ENCODE data around the gene IL1RAPL2.

The IL1RAPL2 gene

DNA sequence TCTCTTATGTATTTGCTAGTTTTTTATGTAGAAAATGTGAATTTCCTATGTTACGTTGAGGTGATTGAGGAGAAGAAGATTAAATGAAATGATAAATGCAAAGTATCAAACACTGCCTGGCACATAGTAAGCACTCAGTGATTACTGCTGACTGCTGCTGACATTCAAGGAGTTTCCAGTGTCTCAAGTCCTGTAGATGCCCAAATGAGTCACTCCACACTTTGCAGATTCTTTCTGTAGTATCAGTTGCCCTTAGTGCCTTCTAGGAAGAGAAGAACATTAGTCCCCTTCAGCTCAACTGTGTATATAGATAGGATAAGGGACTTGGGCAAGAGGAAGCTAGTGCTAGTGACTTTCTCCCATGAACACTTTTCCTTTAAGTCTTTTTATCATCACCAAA, 895.0 kb downstream of the IL1RAPL2 start:
- H3K27ac ChIP-seq: no peak overlapping the region
- TF ChIP-seq, protein P1, sequence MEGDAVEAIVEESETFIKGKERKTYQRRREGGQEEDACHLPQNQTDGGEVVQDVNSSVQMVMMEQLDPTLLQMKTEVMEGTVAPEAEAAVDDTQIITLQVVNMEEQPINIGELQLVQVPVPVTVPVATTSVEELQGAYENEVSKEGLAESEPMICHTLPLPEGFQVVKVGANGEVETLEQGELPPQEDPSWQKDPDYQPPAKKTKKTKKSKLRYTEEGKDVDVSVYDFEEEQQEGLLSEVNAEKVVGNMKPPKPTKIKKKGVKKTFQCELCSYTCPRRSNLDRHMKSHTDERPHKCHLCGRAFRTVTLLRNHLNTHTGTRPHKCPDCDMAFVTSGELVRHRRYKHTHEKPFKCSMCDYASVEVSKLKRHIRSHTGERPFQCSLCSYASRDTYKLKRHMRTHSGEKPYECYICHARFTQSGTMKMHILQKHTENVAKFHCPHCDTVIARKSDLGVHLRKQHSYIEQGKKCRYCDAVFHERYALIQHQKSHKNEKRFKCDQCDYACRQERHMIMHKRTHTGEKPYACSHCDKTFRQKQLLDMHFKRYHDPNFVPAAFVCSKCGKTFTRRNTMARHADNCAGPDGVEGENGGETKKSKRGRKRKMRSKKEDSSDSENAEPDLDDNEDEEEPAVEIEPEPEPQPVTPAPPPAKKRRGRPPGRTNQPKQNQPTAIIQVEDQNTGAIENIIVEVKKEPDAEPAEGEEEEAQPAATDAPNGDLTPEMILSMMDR (conservative IDR thresholded peaks at IDR 0.05): no peak

DNA sequence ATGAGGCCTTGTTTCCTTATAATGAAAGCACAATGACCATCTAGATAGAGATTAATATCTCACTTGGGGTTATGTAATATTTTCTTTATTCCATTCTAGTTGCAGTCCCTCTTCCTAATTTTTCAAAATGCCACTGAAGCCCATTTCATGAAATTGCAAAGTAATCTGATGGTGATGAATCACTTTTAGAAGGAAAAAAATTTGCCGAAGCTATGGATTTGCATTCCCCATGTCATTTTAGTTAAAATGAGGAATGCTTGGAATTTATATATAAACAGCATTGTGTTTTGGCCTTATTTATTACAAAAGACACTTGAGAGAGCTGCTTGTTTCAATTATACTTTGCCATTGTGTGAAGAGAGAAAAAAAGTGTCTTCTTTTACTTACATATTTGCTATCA, 896.2 kb downstream of the IL1RAPL2 start:
- TF ChIP-seq, protein P1 (conservative IDR thresholded peaks at IDR 0.05): no peak
- no peak overlapping the region for H3K27ac ChIP-seq

DNA sequence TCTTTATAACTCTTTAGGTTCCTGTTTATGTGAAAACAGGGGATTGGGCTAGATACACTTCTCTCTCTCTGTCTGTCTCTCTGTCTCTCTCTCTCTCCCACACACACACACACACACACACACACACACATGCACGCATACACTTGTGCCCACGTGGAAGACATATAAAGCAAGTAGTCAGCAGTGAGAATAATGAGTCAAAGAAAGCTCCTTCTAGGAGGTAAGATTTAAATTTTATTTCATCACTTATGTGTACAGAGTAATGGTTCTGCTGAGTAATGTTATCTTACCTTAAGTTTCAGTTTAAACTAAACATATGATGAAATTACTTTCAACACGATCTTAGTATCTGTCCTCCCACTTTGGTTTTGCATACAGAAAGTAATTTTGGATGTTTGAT, 897.5 kb downstream of the IL1RAPL2 start:
- no peak overlapping the region for H3K27ac ChIP-seq
- TF ChIP-seq, protein P1 (conservative IDR thresholded peaks at IDR 0.05): no peak

DNA sequence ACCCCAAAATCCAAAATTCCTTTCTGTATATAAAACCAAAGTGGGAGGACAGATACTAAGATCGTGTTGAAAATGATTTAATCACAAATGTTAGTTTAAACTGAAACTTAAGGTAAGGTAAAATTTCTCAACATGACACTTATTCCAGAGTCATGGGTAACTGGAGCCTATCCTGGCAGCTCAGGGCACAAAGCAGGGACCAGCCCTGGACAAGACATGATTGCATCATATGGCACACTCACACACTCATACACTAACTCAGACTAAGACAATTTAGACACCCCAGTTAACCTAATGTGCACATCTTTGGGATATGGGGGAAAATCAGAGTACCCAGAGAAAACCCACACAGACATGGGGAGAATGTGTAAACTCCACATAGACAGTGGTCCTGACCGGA, 898.6 kb downstream of the IL1RAPL2 start:
- TF ChIP-seq, protein P1 (conservative IDR thresholded peaks at IDR 0.05): no peak
- H3K27ac ChIP-seq: no peak overlapping the region

DNA sequence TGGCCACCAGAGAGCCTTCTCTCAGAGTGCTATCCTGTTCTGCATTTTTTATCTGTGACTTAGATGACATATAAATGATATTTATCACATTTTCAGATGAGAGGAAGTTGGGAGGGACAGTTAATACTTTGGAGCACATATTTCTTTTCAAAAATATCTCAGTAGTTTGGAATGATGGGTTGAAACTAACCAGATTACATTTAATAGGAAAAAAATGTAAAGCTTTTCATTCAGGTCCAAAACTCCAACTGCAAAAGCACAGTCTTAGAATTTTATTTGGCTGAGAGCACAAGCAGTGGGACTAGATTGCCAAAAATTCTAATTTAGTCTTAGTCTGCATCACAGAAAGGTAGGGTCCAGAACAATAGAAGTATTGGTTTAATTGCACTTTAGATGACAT, 902.7 kb downstream of the IL1RAPL2 start:
- H3K27ac ChIP-seq: no peak overlapping the region
- TF ChIP-seq, protein P1 (conservative IDR thresholded peaks at IDR 0.05): no peak

DNA sequence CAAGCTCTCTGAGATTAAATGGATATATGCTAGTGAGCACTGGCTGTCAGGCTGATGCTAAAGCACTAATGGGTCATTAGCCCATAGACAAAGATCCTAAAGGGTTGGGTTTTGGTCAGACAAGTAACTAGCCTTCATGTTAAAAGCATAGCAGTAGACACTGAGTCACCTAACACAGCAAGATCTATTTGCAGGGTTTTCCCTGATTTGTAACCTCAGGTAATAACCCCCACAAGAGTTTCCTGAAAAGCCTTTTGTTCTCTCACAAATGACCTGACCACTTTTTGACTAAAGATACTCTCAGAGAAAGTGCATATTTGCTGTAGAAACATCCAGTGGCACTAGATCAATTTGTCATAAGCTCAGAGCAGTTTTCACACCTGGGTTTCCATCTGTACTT, 905.6 kb downstream of the IL1RAPL2 start:
- TF ChIP-seq, protein P1 (conservative IDR thresholded peaks at IDR 0.05): no peak
- no peak overlapping the region for H3K27ac ChIP-seq

DNA sequence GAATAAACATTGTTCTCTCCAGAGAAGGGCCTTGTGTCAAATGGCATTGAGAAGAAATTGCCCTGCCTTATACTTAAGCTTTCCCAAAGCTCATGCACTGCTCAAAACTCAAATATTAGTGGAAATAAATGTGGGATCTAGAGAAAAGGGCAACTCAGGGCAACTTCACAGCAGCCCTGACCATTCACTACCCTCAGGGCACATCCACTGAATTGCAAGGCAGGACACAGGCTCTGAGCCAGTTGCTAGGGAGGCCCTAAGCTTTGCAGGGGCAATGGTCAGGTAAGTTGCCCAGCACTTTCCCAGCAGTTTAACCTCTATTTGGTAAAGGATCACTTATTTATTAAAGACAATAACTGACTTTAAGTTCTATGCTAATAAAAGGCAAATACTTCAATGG, 909.8 kb downstream of the IL1RAPL2 start:
- TF ChIP-seq, protein P1 (conservative IDR thresholded peaks at IDR 0.05): no peak
- no peak overlapping the region for H3K27ac ChIP-seq

DNA sequence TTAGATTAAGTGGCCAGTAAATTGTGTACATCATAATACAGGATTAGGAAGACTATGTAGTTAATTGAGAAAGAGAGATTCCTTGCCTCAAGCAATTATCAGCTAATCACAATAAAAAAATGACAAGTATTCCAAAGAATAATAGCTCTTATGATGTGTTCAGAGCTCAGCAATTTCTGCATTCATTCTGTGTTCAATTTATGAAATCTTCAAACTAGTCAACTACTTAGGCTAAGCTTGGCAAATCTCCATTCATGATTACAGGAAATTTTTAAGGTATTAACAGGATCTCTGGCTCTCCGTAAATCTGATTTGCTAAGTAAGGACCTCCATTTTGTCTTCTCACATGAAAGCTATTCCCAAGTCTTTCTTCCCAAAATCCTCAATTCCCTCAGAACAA, 911.4 kb downstream of the IL1RAPL2 start:
- no peak overlapping the region for H3K27ac ChIP-seq

More for the DNA sequence above, 911.4 kb downstream of the IL1RAPL2 start:
- TF ChIP-seq, protein P1 (conservative IDR thresholded peaks at IDR 0.05): no peak

All from VCaP (cell line).